ENCODE data around the gene XKR8. TPM values are rescaled to one million over a fixed set of nuclear protein-coding genes. Genes with fewer than 3 reads are reported as not detected.

The XKR8 gene
- total RNA-seq, 1 donor from 2014 or later = 7.8 TPM

DNA sequence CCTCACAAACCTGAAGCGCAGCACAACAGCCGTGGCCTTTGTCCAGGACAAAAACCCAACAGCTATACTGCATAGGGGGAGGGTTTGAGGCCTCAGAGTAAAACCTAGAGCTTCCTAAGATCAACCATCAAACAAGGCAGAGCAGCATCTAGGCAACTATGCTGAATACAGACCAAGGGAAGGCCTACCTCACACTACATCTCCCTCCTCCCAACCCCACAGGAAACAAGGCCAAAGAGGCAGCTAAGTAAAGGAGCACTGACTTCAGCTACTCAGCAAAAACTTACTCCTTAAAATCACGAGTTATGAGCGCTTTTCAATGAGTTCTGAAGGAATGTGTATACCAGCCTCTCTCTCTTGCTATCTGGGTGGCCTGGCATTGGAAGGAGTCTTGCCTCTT is 12.4 kb downstream of the XKR8 start:
- Mint-ChIP-seq H3K27me3 (ENCODE audit: low read depth) (no peaks in the 10 kb centered on the region), H3K4me3 (ENCODE audit: unreplicated experiment) (no peak overlapping the region), H3K36me3 (ENCODE audit: low read depth) (peaks cover 16% of the 10 kb centered on the region), H3K9me3 (ENCODE audit: low read depth) (no peaks in the 10 kb centered on the region), H3K4me1 (ENCODE audit: low read depth) (peaks cover 30% of the 10 kb centered on the region), H3K27ac (ENCODE audit: unreplicated experiment) (no peak overlapping the region)
- no peak for TF ChIP-seq CTCF (IDR thresholded peaks at IDR 0.05)
- DNase-seq (ENCODE audit: low spot score) = no peak

GRCh38 chr1:27973771-27974416 is 14.1 kb downstream of the XKR8 start:
- Mint-ChIP-seq H3K27me3 (ENCODE audit: low read depth) (no peaks in the 10 kb centered on the region), H3K4me3 (ENCODE audit: unreplicated experiment) (no peak overlapping the region), H3K4me1 (ENCODE audit: low read depth) (peaks cover 23% of the 10 kb centered on the region), H3K27ac (ENCODE audit: unreplicated experiment) (no peak overlapping the region), H3K36me3 (ENCODE audit: low read depth) (peaks cover 9% of the 10 kb centered on the region), H3K9me3 (ENCODE audit: low read depth) (no peaks in the 10 kb centered on the region)
- no peak for DNase-seq (ENCODE audit: low spot score)
- TF ChIP-seq CTCF (IDR thresholded peaks at IDR 0.05) = no peak

DNA sequence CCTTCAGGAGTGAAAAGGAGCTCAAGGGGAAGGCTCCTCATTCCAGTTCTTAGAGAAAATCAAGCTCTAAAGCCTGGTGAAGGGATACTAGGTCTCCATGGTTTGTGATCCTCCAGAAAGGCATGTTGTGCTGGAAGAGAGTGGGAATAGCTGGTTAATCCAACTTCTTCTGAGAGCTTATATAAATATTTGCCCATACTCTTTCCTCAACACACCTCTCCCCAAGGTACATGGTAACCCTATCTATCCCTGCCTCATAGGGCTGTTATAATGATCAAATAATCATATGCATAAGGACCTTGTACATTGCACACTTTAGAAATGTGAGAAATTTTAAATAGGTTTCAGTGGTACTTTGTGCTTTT is 14.6 kb downstream of the XKR8 start:
- no peak for DNase-seq (ENCODE audit: low spot score)
- H3K27me3 Mint-ChIP-seq (ENCODE audit: low read depth) = no peaks in the 10 kb centered on the region
- H3K36me3 Mint-ChIP-seq (ENCODE audit: low read depth) = peaks cover 9% of the 10 kb centered on the region
- H3K4me3 Mint-ChIP-seq (ENCODE audit: unreplicated experiment) = no peak overlapping the region
- TF ChIP-seq CTCF (IDR thresholded peaks at IDR 0.05) = no peak
- H3K27ac Mint-ChIP-seq (ENCODE audit: unreplicated experiment) = no peak overlapping the region
- H3K4me1 Mint-ChIP-seq (ENCODE audit: low read depth) = peaks cover 22% of the 10 kb centered on the region
- no peaks in the 10 kb centered on the region for H3K9me3 Mint-ChIP-seq (ENCODE audit: low read depth)

DNA sequence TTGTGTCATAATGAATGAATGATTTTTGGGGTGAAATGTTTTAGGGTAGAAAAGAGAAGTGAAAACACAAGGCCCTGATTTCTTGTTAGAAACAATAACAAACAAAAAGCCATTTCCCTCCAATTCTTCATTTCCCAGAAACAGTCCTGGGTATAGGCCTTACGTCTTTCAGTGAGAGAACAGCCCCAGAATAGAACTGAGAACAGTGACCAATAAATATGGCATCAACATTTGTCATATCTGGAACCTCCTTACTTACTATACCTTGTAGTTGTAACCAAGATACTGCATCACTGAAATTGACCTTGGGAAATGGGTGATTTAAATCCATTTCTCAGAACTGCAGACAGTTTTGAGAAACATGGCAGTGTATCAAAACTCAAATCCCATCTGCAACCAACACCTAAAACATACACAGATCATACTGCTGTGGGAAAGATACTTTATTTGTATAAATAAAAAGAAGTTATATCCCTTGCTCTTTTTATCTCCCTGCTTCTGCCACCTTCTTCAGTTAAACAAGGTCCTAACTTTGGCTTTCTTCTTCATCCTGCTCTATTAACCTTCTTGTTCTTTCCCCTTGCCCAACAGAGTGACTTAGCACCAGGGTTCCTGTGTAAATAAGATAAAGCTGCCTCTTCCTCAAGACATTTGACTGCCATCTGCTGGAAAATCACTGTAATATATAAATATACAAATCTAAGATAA is 19.5 kb downstream of the XKR8 start:
- H3K4me1 Mint-ChIP-seq (ENCODE audit: low read depth) = no peaks in the 10 kb centered on the region
- H3K27me3 Mint-ChIP-seq (ENCODE audit: low read depth) = no peaks in the 10 kb centered on the region
- peaks cover 6% of the 10 kb centered on the region for H3K36me3 Mint-ChIP-seq (ENCODE audit: low read depth)
- no peak overlapping the region for H3K4me3 Mint-ChIP-seq (ENCODE audit: unreplicated experiment)
- DNase-seq (ENCODE audit: low spot score) = no peak
- TF ChIP-seq CTCF (IDR thresholded peaks at IDR 0.05) = peak; percentile 83
- H3K9me3 Mint-ChIP-seq (ENCODE audit: low read depth) = no peaks in the 10 kb centered on the region
- no peak overlapping the region for H3K27ac Mint-ChIP-seq (ENCODE audit: unreplicated experiment)

DNA sequence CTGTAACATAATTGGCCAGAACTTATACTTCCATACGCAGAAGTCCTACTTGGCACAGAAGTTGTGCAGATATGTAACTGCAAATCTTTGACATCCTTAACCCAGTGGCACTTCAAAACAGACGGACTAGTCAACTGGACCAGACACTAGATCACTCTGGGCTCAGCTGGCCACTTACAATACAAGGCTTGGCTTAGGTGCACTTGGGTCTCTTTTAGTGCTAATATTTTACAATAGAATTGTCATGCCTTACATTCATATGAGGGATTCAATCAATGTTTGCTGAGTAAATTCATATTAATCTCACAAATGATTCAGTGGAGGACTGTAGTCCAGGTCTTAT is 20.1 kb downstream of the XKR8 start:
- H3K4me1 Mint-ChIP-seq (ENCODE audit: low read depth) = no peaks in the 10 kb centered on the region
- no peak for DNase-seq (ENCODE audit: low spot score)
- H3K27me3 Mint-ChIP-seq (ENCODE audit: low read depth) = no peaks in the 10 kb centered on the region
- H3K9me3 Mint-ChIP-seq (ENCODE audit: low read depth) = no peaks in the 10 kb centered on the region
- H3K4me3 Mint-ChIP-seq (ENCODE audit: unreplicated experiment) = no peak overlapping the region
- peaks cover 6% of the 10 kb centered on the region for H3K36me3 Mint-ChIP-seq (ENCODE audit: low read depth)
- H3K27ac Mint-ChIP-seq (ENCODE audit: unreplicated experiment) = no peak overlapping the region
- peak; percentile 28 for TF ChIP-seq CTCF (IDR thresholded peaks at IDR 0.05)

Measured in chondrocyte (in vitro differentiated cells).